ENCODE data around the gene NKAIN2.
"Not testable (repeated sequence)": the region's sequence is repeated elsewhere in the genome, so short reads cannot be mapped to it uniquely, and the experiment has no call there.

NKAIN2 gene

DNA sequence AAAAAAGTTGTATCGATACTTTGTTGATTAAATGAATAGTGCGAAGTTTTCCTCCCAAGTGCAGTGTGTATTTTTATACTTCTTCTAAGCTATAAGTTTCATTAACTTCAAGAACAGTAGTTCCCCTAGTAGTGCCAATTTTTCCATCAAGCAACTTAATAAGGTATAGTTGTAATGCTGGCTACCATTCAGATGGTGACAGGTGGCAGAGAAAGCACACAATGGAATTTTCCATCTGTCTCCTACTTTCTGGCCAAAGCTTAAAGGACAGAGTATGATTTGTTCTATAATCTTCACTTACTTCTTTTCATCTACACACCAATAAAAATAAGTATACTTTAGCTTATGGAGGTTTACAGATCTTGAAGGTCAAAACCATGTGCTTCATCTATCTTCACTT lies 431.1 kb downstream of the NKAIN2 start:
- TF ChIP-seq CTCF (conservative IDR thresholded peaks at IDR 0.05; ENCODE audit: low read length): no peak
- no peak overlapping the region for H3K4me3 ChIP-seq (ENCODE audit: low read length)

DNA sequence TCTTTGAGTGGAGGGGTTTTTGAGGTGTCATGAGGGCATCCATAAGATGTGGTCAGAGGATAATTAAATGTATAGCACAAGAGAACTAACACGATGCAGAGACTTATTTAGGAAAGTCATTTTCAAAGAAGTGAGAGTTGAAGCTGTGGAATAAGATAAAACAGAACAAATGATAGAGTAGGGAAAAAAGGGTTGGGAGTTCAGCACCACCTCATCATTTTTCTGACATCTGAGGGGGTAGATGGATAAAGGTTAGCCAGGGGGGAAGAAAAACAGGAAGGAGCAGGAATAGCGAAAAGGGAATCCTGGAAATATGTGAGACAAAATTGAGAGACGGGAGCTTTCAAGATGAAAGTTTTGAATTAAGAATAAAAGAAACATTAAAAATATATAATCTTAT lies 434.2 kb downstream of the NKAIN2 start:
- no peak for TF ChIP-seq CTCF (conservative IDR thresholded peaks at IDR 0.05; ENCODE audit: low read length)
- no peak for DNase-seq (ENCODE audit: low read depth)
- H3K4me3 ChIP-seq (ENCODE audit: low read length): no peak overlapping the region

More for the DNA sequence above, 431.1 kb downstream of the NKAIN2 start:
- DNase-seq (ENCODE audit: low read depth): no peak

GRCh38 chr6:124238408-124238807 lies 434.7 kb downstream of the NKAIN2 start:
- H3K4me3 ChIP-seq (ENCODE audit: low read length); DNase-seq (ENCODE audit: low read depth): not testable (repeated sequence)

DNA sequence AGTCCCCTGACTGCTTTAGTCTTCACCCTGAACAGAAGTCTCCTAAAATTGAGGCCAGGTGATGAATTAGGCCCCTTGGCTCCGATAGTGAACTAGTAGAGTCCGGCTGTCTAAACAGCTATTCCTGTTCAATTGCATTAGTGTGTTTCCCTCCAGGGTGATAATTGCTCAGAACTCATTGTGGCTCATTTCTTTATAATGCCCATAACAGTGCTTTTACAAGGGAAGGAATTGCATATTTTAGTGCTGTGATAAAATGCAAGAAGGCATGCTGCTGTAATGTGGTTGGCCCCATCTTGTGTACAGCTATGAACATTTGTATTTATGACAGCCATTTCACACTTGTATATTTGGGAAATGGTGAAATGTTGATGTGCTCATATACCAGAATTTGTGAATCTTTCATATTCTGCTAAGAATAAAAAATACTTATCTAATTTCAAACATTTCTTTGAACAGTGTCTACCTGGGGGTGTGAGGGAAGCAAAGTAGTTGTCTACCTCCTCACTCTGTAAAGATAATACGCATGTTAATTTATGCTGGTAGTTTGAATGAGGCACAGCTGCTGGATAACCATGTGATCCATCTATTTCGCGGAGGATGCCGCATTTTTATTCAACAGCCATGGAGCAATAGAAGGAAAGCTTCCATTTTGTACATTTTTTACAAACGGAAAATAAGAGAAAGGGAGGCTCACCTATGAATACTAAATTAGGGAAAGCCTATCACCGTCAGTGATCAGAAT lies 451.4 kb downstream of the NKAIN2 start:
- DNase-seq (ENCODE audit: low read depth): no peak
- no peak overlapping the region for H3K4me3 ChIP-seq (ENCODE audit: low read length)
- no peak for TF ChIP-seq CTCF (conservative IDR thresholded peaks at IDR 0.05; ENCODE audit: low read length)

- TF ChIP-seq CTCF (conservative IDR thresholded peaks at IDR 0.05; ENCODE audit: low read length): no peak
- H3K4me3 ChIP-seq (ENCODE audit: low read length): no peak overlapping the region
- DNase-seq (ENCODE audit: low read depth): no peak
Observed at GRCh38 chr6:124260337-124260736, 456.7 kb downstream of the NKAIN2 start.

DNA sequence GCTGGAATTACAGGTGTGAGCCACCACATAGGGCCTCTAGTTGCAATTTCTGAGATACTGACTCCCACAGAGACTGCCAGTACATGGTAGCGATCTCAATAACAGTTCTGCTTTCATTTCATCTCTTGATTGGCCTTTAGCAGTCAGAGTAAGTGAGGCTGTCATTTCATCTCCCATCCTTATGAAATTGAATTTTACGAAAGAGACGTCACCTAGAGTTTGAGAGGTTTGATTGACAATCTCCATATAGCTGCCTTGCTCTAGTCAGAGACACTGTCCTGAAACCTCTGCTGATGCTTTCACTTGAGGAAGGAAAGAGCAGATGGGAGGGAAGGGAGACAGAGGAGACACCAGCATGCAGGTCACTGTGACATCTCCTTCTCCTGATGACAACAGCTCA lies 466.1 kb downstream of the NKAIN2 start:
- no peak overlapping the region for H3K4me3 ChIP-seq (ENCODE audit: low read length)
- no peak for DNase-seq (ENCODE audit: low read depth)
- TF ChIP-seq CTCF (conservative IDR thresholded peaks at IDR 0.05; ENCODE audit: low read length): no peak

GRCh38 chr6:124273701-124274100 lies 470.0 kb downstream of the NKAIN2 start:
- DNase-seq (ENCODE audit: low read depth): no peak
- H3K4me3 ChIP-seq (ENCODE audit: low read length): no peak overlapping the region
- TF ChIP-seq CTCF (conservative IDR thresholded peaks at IDR 0.05; ENCODE audit: low read length): no peak

All from AG10803 (cell line).